GM20431 (cell line): Measurements from ENCODE around the gene ADAP2.
"Not testable (repeated sequence)": the region's sequence is repeated elsewhere in the genome, so short reads cannot be mapped to it uniquely, and the experiment has no call there.

Experiments used
- in situ Hi-C: fragments of 300-500 bp; cut with MseI, MboI; formaldehyde crosslinking; loops from one replicate; pipeline ENCODE4 v1.15.0; 2020; ENCODE audit warnings: low sequenced_read_pairs; ENCODE audit not compliant: unreplicated experiment

The ADAP2 gene

DNA sequence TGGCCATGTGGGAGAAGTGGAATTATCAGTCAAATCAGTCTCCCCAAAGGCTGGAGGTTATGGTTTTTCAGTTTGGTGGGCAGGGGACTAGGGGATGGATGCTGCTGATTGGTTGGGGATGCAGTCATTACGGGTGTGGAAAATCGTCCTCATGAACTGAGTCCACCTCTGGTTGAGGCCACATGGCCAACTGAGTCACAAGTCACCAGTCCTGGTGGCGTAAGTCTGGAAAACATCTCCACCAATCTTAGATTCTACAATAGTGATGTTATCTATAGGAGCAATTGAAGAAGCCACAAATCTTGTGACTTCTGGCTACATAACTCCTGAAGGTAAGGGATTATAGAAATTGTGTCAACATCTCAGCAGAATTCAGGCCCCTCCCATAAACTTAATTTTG is 43.9 kb downstream of the ADAP2 start:
- in situ Hi-C loops = no loop called here

DNA sequence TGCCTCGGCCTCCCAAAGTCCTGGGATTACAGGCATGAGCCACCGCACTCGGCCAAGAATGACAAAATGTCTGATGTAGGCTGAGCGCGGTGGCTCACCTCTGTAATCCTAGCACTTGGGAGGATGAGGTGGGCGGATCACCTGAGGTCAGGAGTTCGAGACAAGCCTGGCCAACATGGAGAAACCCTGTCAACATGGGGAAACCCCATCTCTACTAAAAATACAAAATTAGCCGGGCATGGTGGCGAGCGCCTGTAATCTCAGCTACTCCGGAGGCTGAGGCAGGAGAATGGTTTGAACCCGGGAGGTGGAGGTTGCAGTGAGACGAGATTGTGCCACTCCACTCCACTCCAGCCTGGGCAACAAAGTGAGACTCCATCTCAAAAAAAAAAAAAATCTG is 46.2 kb downstream of the ADAP2 start:
- in situ Hi-C loops = not testable (repeated sequence)

DNA sequence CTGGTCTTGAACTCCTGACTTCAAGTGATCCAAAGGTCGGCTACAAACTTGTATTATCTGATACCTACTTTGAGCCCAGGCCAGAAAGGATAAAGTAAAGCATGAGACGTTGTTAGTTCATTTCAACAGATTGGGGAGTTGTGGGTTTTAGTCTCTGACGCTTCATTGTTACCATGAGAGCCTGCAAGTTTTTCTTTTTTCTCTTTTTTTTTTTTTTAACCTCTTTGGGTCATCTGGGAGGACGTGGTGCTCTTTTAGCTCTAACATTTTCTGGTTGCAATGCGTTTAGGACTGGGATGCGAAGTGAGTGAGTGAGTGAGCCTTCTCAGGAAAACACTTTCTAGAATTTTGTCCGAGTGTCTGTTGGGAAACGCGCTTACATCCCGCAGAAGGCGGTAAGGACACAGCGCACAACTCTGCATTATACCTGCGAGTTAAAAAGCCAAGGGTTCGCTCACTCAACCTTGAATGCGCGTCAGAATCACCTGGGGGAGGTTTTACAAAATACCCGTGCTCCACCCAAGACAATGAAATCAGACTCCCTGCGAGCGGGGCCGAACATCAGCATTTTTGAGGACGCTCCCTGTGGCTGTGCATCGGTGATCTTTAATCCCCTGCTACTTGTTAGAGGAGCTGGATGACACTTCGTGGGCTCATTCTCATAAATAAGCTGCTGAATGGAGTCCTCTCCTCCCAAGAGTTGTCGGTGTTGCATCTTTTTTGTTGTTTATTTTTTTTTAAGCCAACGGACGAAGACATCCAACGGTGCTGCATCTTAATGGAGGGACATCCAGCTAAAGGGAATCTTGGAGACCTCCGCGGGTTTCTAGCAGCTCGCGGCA is 48.5 kb downstream of the ADAP2 start:
- in situ Hi-C loops = no loop called here

DNA sequence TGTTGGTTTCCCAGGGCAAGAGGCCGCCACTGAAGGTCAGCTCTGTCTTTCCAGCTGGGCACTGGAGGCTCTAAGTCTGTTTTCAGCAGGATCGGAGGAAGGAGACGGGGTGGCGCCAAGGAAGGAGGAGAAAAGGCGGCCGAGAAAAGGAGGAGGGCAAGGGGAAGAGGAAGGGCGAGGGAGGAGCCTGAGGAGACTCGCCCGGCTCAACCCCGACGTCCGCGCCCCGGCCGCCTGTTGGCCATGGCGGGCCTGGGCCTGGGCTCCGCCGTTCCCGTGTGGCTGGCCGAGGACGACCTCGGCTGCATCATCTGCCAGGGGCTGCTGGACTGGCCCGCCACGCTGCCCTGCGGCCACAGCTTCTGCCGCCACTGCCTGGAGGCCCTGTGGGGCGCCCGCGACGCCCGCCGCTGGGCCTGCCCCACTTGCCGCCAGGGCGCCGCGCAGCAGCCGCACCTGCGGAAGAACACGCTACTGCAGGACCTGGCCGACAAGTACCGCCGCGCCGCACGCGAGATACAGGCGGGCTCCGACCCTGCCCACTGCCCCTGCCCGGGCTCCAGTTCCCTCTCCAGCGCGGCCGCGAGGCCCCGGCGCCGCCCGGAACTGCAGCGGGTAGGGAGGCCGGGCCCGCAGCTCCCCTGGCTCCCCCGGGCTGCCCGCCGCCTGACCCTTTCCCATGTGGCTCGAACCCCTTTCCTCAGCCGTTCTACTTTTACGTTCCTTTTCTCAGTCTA is 49.3 kb downstream of the ADAP2 start, which contains the start of gene RNF135:
RNF135 (plus strand) TSS at position 209 of the 737 bp plus-strand sequence; CDS start at position 244, 35 bp downstream.
- in situ Hi-C loops = no loop called here

DNA sequence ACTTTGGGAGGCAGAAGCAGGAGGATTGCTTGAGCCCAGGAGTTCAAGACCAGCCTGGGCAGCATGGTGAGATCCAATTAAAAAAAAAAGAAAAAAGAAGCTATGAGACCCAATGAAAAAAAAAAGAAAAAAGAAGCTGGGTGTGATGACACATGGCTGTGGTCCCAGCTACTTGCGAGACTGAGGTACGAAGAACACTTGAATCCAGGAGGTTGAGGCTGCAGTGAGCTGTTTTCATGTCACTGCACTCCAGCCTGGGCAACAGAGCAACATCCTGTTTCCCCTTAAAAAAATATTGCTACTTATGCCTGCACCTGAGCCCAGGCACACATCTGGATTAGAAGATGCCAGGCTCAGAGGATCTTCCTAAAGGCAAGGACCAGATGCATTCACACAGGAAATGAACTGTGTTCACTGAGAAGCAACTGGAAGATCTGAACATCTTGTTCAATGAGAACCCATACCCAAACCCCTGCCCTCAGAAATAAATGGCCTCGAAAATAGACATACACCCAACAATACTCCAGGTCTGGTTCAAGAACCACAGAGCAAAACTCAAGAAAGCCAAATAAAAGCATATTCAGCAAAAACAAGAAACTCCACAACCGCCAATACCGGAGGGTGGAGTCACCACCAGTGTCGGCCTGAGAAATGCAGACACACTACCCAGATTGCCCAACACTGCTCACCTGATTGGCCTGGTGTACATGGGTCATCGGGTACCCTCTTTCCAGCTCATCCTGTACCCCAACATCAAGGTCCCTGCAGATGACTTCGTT is 53.5 kb downstream of the ADAP2 start:
- in situ Hi-C loops = no loop called here

DNA sequence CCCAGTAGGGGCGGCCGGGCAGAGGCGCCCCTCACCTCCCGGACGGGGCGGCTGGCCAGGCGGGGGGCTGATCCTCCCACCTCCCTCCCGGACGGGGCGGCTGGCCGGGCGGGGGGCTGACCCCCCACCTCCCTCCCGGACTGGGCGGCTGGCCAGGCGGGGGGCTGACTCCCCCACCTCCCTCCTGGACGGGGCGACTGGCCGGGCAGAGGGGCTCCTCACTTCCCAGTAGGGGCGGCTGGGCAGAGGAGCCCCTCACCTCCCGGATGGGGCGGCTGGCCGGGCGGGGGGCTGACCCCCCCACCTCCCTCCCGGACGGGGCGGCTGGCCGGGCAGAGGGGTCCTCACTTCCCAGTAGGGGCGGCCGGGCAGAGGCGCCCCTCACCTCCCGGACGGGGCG is 58.2 kb downstream of the ADAP2 start:
- in situ Hi-C loops = not testable (repeated sequence)

DNA sequence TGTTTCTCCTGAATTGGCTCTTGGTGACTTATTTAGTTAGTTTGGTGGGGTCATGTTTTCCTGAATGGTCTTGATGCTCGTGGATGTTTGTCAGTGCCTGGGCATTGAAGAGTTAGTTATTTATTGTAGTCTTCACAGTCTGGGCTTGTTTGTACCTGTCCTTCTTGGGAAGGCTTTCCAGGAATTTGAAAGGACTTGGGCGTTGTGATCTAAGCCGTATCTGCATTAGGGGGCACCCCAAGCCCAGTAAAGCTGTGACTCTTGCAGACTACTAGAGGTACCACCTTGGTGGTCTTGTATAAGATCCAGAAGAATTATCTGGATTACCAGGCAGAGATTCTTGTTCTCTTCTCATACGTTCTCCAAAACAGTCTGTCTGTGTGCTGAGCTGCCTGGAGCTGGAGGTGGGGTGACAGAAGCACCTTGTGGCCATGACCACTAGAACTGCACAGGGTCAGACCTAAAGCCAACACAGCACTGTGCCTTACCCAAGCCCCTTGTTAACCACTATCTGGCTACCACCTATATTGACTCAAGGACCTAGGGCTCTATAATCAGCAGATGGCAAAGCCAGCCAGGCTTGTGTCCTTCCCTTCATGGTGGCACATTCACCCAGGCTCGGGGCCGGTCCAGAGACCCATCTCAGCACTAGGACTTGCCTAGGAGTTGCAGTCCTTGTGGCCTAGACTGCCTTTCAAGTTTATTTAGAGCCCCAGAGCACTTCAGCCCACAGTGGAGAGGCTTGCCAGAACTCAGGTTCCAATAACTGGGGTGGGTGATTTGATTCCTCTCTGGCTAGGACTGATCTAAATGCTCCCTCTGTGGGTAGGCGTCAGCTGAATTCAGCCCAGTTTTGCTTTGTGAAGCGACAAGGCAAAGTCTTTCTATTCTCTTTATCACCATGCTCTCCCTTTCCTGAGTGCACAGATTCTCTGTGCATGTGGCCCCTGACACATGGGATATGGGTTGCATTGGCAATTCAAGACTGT is 60.1 kb downstream of the ADAP2 start:
- in situ Hi-C loops = no loop called here

DNA sequence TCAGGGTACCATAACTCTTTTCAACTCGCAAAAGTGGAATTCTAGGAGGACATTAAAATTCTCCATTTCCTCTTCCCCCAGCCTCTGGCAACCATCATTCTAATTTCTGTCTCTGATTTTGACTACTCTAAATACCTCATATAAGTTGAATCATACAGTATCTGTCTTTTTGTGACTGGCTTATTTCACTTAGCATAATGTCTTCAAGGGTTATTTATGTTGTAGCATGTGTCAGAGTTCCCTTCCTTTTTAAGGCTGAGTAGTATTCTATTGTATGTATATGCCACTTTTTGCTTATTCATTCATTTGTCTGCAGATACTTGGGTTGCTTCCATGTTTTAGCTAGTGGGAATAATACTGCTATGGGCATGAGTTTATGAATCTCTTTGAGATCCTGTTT is 61.1 kb downstream of the ADAP2 start:
- in situ Hi-C loops = no loop called here

DNA sequence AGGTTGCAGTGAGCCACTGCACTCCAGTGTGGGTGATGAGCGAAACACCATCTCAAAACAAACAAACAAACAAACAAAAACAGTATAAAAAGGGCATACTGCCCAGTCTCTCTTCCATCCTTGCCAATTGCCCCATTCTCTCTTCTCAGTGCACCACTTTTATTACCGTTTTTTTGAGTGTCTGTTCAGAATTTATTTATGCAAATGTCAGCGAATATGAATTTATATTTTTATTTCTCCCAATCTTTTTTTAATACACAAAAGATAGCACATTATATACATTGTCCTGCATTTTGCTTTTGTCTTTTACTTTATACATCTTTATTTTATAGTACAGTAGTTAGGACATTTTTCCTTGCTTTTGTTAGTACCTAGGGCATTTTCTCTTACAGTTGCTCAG is 68.7 kb downstream of the ADAP2 start:
- in situ Hi-C loops = no loop called here

DNA sequence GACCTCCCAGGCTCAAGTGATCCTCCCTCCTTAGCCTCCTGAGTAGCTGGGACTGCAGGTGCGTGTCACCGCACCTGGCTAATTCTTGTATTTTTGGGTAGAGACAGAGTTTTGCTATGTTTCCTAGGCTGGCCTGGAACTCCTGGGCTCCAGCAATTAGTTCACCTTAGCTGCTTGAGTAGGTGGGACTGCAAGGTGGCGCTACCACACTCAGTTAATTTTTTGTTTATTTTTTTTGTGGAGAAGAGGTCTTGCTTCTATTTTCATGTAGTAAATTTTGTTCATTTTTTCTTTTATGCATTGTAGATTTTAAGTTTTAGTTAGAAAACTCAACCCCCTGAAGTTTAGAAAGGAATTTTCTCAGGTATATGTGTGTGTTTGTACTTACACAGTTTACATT is 70.8 kb downstream of the ADAP2 start:
- in situ Hi-C loops = no loop called here

DNA sequence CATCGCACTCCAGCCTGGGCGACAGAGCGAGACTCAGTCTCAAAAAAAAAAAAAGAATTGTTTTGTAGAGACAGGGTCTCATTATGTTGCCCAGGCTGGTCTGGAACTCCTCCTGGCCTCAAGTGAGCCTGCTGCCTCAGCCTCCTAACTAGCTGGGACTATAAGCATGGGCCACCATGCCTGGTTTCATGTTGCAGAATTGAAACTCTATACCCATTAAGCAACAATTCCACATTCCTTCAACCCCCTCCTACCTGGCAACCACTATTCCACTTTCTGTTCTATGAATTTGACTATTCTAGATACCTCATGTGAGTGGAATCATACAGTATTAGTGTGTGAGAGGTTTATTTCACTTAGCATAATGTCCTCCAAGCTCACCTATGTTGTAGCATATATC is 73.6 kb downstream of the ADAP2 start:
- in situ Hi-C loops = no loop called here

DNA sequence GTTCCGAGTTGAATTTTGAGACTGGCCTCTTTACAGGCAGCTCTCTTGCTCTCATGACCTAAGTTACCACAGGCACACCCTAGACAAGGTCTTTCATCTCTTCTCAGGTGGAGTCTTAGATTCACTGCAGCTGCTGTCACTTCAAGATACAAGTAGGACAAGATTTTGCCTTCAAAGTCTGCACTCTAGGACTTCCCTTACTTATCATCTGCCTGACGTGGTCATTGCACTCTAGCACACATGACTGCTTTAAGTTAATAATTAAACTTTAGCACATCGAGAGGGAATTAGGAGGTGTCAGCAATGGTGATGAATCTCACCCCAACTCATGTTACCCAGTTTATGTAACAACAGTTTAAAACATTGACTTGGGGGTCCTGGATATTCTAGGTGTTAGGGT is 74.7 kb downstream of the ADAP2 start:
- in situ Hi-C loops = no loop called here

DNA sequence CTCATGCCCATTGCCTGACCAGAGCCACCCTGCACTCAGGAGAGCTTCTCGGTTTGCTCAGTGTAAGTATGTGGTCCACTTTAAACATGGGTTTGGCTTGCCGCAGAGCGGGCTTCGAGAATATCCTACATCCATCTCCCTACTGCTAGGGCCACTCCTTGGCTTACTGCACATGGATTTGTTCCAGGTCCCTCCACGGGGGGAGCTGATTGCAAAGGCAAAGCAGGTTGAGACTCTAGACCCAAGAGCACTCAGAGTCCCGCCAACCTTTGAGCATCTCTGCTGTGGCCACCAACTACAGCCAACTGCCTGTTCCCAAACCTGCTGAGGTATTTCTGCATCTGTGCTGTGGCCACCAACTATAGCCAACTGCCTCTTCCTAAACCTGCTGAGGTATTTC is 75.5 kb downstream of the ADAP2 start:
- in situ Hi-C loops = no loop called here

DNA sequence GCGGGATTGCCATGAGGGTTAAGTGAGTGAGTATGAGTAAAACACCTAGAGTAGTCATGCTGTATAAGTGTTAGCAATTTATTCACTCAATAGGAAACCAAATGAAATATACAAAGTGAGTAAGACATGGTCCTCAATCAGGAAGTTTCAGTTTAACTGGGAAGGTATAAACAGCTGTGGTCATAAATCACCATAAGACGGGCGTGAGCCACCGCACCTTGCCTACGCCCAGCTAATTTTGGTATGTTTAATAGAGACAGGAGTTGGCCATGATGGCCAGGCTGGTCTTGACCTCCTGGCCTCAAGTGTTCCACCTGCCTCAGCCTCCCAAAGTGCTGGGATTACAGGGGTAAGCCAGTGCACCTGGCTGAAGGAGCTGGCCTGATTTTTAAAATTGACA is 76.1 kb downstream of the ADAP2 start:
- in situ Hi-C loops = no loop called here

DNA sequence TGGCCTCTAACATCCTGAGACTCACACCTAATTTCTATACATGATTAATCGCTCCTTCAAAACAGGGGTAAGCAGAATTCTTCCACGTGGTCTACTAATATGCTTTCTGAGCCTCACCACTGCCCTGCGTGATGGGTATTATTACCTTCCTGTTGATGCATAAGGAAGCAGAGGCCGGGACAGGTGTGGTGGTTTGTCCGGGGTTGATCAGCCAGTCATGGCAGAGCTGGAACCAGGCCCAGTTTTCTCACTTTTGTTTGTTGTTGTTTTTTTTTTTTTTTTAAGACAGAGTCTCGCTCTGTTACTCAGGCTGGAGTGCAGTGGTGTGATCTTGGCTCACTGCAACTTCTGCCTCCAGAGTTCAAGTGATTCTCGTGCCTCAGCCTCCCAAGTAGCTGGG is 80.3 kb downstream of the ADAP2 start:
- in situ Hi-C loops = no loop called here

DNA sequence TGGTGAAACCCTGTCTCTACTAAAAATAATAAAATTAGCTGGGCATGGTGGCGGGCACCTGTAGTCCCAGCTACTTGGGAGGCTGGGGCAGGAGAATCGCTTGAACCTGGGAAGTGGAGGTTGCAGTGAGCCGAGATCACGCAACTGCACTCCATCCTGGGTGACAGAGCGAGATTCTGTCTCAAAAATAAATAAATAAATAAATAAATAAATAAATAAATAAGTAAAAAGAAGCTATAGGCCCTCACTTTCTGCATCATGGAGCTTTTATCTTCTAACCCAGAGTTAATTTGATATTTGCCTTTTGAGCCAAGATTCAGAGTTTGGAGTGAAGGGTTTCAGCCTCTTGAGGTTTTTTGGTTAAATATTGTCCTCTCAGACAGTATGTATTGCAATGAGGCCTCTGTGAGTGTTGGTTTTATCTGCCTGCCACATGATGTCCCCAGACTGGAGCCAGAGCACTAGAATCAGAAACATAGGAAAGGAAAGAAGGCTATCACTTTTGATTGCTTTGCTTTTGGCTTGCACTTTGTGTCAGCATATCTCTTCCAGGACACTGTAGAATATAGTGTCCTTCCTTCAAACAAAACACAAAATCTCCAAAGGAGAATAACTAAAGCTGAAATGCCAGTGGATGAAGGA is 81.6 kb downstream of the ADAP2 start:
- in situ Hi-C loops = no loop called here

DNA sequence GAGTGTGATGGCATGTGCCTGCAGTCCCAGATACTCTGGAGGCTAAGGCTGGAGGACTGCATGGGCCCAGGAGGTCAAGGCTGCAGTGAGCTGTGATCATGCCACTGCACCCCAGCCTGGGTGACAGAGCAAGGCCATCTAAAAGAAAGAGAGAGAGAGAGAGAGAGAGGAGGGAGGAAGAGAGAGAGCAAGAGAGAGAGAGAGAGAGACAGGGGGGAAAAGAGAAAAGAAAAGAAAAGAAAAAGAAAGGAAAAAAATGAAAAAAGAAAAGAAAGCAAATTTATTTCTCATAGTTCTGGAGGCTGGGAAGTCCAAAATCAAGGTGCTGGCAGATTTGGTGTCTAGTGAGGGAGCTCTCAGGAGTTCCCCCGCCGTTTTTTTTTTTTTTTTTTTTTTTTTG is 82.4 kb downstream of the ADAP2 start:
- in situ Hi-C loops = no loop called here

DNA sequence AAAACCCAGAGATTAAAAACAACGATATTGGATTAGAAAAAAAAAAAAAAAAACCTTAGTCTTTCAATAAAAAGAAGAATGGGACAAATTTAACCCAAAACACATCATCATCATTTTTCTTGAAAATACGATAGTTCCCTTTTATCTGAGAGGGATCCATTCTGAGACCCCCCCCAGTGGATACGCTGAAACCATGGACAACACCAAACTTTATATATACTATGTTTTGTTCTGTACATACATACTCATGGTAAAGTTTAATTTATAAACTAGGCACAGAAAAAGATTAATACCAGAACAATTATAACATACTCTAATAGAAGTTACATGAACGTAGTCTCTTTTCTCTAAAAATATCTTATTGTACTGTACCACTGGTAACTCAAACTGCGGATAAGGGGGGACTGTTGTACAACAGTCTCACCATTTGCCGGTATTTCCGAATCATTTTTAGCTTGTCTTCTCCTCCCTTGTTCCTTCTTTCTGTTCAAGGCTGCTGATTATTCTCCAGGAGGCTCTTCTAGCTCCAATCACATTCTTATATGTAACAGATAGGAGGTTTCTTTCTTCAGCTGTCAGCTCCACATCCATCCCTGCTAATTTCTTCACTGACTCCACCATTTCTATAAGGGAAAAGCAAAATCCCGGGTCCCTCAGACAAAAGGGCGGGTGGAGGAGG is 86.1 kb downstream of the ADAP2 start:
- in situ Hi-C loops = no loop called here
